ENCODE measurements around the gene TRPC4. TPM values are rescaled to one million over a fixed set of nuclear protein-coding genes. Genes with fewer than 3 reads are reported as not detected.

The TRPC4 gene
- total and polyA plus RNA-seq, 12 donors = 0.24 to 22.5 (median 0.78) TPM

DNA sequence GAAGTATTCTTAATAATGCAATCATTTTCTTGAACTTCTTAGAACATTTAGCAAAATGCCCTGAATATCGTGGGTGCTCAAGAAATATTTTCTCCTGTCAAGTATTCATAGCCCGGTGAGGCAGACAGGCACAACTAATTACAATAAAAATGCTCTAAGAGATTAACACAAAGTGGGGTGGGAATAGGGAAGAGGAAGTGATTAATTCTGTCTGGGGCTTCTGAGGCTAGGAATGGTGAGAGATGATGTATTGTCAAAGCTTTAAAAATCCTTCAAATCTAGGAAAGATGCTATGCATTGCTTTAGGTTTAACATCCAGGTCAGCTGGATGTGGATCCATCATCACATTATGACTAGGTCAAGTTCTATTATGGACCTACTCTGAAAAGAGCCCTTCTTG is 204.2 kb downstream of the TRPC4 start:
- H3K36me3 ChIP-seq (replicated peaks in 1 of 2) = no peaks in the 10 kb centered on the region
- H3K9me3 ChIP-seq (replicated peaks in 1 of 3) = no peaks in the 10 kb centered on the region
- intact Hi-C loops (cut with DNase I) = no loop called here
- no peaks in the 10 kb centered on the region for H3K27me3 ChIP-seq
- no peaks in the 10 kb centered on the region for H3K4me1 ChIP-seq (replicated peaks in 1 of 2)
- no peak overlapping the region for H3K4me3 ChIP-seq
- H3K27ac ChIP-seq = no peak overlapping the region
- no peak for TF ChIP-seq POLR2A (IDR thresholded peaks at IDR 0.05)
- TF ChIP-seq, protein P1, sequence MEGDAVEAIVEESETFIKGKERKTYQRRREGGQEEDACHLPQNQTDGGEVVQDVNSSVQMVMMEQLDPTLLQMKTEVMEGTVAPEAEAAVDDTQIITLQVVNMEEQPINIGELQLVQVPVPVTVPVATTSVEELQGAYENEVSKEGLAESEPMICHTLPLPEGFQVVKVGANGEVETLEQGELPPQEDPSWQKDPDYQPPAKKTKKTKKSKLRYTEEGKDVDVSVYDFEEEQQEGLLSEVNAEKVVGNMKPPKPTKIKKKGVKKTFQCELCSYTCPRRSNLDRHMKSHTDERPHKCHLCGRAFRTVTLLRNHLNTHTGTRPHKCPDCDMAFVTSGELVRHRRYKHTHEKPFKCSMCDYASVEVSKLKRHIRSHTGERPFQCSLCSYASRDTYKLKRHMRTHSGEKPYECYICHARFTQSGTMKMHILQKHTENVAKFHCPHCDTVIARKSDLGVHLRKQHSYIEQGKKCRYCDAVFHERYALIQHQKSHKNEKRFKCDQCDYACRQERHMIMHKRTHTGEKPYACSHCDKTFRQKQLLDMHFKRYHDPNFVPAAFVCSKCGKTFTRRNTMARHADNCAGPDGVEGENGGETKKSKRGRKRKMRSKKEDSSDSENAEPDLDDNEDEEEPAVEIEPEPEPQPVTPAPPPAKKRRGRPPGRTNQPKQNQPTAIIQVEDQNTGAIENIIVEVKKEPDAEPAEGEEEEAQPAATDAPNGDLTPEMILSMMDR (IDR thresholded peaks at IDR 0.05) = no peak
- WGBS, 4 donors = 50 to 58% (median 54%) methylated on average over 2 of the region's 2 CpGs
- no peak for DNase-seq

DNA sequence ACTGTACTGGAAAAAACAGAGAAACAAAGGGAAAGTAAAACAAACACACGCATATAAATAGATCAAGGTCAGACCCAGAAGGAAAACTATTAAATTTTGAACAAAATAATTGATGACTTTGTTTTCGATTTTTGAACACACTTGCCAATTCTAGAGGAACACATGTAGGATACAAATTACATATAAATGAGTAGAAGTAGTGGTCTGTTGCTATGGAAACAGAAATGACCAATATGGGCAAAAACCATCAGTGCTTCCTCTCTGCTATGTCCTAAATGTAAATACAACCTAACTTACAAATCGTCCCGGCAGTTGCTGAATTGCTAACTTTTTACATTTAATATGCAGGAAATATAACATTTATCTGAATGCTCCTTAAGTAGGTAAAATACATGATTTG is 205.8 kb downstream of the TRPC4 start:
- Histone ChIP-seq H3K27me3 (no peaks in the 10 kb centered on the region), H3K36me3 (replicated peaks in 1 of 2) (no peaks in the 10 kb centered on the region), H3K4me3 (no peak overlapping the region), H3K9me3 (replicated peaks in 1 of 3) (no peaks in the 10 kb centered on the region), H3K27ac (no peak overlapping the region), H3K4me1 (replicated peaks in 1 of 2) (no peaks in the 10 kb centered on the region)
- no peak for DNase-seq
- no peak for TF ChIP-seq POLR2A (IDR thresholded peaks at IDR 0.05)
- TF ChIP-seq, protein P1 (IDR thresholded peaks at IDR 0.05) = no peak
- intact Hi-C loops (cut with DNase I) = no loop called here
- 61 to 72% (median 66%) methylated on average over 4 of the region's 4 CpGs for WGBS, 4 donors

DNA sequence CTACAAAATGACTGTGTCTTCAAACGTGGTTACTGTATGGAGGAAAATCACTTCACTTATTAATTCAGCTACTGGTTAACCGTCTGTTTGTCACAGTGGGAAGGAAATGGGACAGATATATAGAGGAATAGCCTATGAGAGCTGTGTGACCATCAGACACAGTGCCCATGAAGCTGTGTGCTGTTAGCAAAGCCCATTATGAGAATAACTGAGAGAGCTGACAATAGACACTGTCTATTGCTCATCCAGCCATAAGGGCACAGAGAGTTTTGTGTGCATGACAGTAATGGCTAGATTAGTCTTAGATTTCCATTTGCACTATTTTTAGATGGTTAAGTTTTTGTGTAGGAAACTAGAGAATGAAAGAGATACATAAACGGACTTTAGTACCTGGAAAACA is 206.9 kb downstream of the TRPC4 start:
- H3K4me3 ChIP-seq = no peak overlapping the region

DNA sequence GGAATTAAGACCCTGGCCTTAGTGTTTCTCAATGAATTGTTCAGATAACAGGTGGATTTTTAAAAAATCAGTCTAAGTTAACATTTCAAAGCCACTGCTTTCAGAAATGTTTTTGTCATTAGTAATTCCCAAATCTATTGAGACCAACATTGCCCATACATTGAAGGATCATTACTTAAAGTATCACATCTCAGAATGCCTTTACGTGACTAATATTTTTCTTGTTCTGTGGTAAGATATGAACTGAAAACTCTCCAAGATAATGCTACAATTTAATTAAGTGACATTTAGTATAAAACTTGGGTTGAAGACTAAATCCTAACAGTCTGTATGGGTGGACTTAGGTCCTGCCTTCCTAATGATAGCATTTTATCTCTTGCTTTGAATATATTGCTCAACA is 211.6 kb downstream of the TRPC4 start:
- TF ChIP-seq, protein P1 (IDR thresholded peaks at IDR 0.05) = no peak
- no peak for TF ChIP-seq POLR2A (IDR thresholded peaks at IDR 0.05)
- DNase-seq = no peak
- no peaks in the 10 kb centered on the region for H3K9me3 ChIP-seq (replicated peaks in 1 of 3)
- no peaks in the 10 kb centered on the region for H3K36me3 ChIP-seq (replicated peaks in 1 of 2)
- no peak overlapping the region for H3K27ac ChIP-seq
- intact Hi-C loops (cut with DNase I) = no loop called here
- WGBS, 4 donors = 61 to 83% (median 72%) methylated on average over 1 of the region's 1 CpG
- H3K4me1 ChIP-seq (replicated peaks in 1 of 2) = no peaks in the 10 kb centered on the region
- H3K27me3 ChIP-seq = no peaks in the 10 kb centered on the region
- H3K4me3 ChIP-seq = no peak overlapping the region

More for the DNA sequence above, 206.9 kb downstream of the TRPC4 start:
- DNase-seq = no peak
- intact Hi-C loops (cut with DNase I) = no loop called here
- H3K9me3 ChIP-seq (replicated peaks in 1 of 3) = no peaks in the 10 kb centered on the region
- no peaks in the 10 kb centered on the region for H3K4me1 ChIP-seq (replicated peaks in 1 of 2)
- TF ChIP-seq, protein P1 (IDR thresholded peaks at IDR 0.05) = no peak
- no peak for TF ChIP-seq POLR2A (IDR thresholded peaks at IDR 0.05)
- 40 to 59% (median 51%) methylated on average over 3 of the region's 3 CpGs for WGBS, 4 donors
- H3K27ac ChIP-seq = no peak overlapping the region
- no peaks in the 10 kb centered on the region for H3K27me3 ChIP-seq
- no peaks in the 10 kb centered on the region for H3K36me3 ChIP-seq (replicated peaks in 1 of 2)

All from adrenal gland (tissue), 12 donors.